ENCODE results near the gene SORBS1. TPM values are rescaled to one million over a fixed set of nuclear protein-coding genes. Genes with fewer than 3 reads are reported as not detected.

Gene SORBS1
- total RNA-seq, 1 experiment from 2014 or later, result 39.9 TPM

GRCh38 chr10:95442341-95442740 lies 118.8 kb downstream of the SORBS1 start (continued):
- no peak for TF ChIP-seq E2F4 (CRISPR knock-in tag; IDR thresholded peaks at IDR 0.05; ENCODE audit: borderline replicate concordance, low read depth)

GRCh38 chr10:95441547-95441923 lies 119.6 kb downstream of the SORBS1 start:
- no peak overlapping the region for H3K4me3 Mint-ChIP-seq
- no peak for DNase-seq (ENCODE audit: low spot score)
- no peak overlapping the region for H3K27ac Mint-ChIP-seq
- H3K4me1 Mint-ChIP-seq, result peaks cover 8% of the 10 kb centered on the region
- H3K9me3 Mint-ChIP-seq, result no peaks in the 10 kb centered on the region
- POLR2A ChIA-PET, result interaction anchor here (0.6 kb wide), 1 partner anchor 213 kb away, joined by 3 read pairs; no protein-coding TSS in a partner anchor
- H3K36me3 Mint-ChIP-seq, result peaks cover 6% of the 10 kb centered on the region
- ATAC-seq, result no peak
- H3K27me3 Mint-ChIP-seq (ENCODE audit: low read depth), result no peaks in the 10 kb centered on the region
- CTCF ChIA-PET, result interaction anchor here (2.4 kb wide), 1 partner anchor 11 kb away, joined by 12 read pairs; no protein-coding TSS in a partner anchor
- TF ChIP-seq EMX1 (CRISPR knock-in tag; IDR thresholded peaks at IDR 0.05) (no peak), SOX15 (CRISPR knock-in tag; IDR thresholded peaks at IDR 0.05) (no peak), PRDM15 (CRISPR knock-in tag; IDR thresholded peaks at IDR 0.05) (no peak), NR1H2 (CRISPR knock-in tag; IDR thresholded peaks at IDR 0.05) (no peak), E2F5 (CRISPR knock-in tag; IDR thresholded peaks at IDR 0.05) (no peak), ESRRA (CRISPR knock-in tag; IDR thresholded peaks at IDR 0.05; ENCODE audit: borderline replicate concordance) (no peak), MXD4 (CRISPR knock-in tag; IDR thresholded peaks at IDR 0.05; ENCODE audit: borderline replicate concordance) (no peak), ETV6 (CRISPR knock-in tag; IDR thresholded peaks at IDR 0.05) (no peak), TCF7 (CRISPR knock-in tag; IDR thresholded peaks at IDR 0.05; ENCODE audit: low read depth) (no peak), SMAD4 (CRISPR knock-in tag; IDR thresholded peaks at IDR 0.05) (no peak), ATF3 (CRISPR knock-in tag; conservative IDR thresholded peaks at IDR 0.05) (no peak), ZNF671 (CRISPR knock-in tag; IDR thresholded peaks at IDR 0.05) (no peak), ZNF263 (CRISPR knock-in tag; IDR thresholded peaks at IDR 0.05; ENCODE audit: low read depth) (no peak), ARID4B (CRISPR knock-in tag; IDR thresholded peaks at IDR 0.05; ENCODE audit: borderline replicate concordance) (no peak), ZBTB21 (CRISPR knock-in tag; IDR thresholded peaks at IDR 0.05; ENCODE audit: borderline replicate concordance) (no peak)
- TF ChIP-seq, protein P1, sequence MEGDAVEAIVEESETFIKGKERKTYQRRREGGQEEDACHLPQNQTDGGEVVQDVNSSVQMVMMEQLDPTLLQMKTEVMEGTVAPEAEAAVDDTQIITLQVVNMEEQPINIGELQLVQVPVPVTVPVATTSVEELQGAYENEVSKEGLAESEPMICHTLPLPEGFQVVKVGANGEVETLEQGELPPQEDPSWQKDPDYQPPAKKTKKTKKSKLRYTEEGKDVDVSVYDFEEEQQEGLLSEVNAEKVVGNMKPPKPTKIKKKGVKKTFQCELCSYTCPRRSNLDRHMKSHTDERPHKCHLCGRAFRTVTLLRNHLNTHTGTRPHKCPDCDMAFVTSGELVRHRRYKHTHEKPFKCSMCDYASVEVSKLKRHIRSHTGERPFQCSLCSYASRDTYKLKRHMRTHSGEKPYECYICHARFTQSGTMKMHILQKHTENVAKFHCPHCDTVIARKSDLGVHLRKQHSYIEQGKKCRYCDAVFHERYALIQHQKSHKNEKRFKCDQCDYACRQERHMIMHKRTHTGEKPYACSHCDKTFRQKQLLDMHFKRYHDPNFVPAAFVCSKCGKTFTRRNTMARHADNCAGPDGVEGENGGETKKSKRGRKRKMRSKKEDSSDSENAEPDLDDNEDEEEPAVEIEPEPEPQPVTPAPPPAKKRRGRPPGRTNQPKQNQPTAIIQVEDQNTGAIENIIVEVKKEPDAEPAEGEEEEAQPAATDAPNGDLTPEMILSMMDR (IDR thresholded peaks at IDR 0.05), result no peak
- TF ChIP-seq, protein P2, sequence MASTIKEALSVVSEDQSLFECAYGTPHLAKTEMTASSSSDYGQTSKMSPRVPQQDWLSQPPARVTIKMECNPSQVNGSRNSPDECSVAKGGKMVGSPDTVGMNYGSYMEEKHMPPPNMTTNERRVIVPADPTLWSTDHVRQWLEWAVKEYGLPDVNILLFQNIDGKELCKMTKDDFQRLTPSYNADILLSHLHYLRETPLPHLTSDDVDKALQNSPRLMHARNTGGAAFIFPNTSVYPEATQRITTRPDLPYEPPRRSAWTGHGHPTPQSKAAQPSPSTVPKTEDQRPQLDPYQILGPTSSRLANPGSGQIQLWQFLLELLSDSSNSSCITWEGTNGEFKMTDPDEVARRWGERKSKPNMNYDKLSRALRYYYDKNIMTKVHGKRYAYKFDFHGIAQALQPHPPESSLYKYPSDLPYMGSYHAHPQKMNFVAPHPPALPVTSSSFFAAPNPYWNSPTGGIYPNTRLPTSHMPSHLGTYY (CRISPR knock-in tag; IDR thresholded peaks at IDR 0.05), result no peak
- TF ChIP-seq, protein P3, sequence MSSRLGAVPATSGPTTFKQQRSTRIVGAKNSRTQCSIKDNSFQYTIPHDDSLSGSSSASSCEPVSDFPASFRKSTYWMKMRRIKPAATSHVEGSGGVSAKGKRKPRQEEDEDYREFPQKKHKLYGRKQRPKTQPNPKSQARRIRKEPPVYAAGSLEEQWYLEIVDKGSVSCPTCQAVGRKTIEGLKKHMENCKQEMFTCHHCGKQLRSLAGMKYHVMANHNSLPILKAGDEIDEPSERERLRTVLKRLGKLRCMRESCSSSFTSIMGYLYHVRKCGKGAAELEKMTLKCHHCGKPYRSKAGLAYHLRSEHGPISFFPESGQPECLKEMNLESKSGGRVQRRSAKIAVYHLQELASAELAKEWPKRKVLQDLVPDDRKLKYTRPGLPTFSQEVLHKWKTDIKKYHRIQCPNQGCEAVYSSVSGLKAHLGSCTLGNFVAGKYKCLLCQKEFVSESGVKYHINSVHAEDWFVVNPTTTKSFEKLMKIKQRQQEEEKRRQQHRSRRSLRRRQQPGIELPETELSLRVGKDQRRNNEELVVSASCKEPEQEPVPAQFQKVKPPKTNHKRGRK (CRISPR knock-in tag; IDR thresholded peaks at IDR 0.05; ENCODE audit: borderline replicate concordance), result no peak
- TF ChIP-seq, protein P4, sequence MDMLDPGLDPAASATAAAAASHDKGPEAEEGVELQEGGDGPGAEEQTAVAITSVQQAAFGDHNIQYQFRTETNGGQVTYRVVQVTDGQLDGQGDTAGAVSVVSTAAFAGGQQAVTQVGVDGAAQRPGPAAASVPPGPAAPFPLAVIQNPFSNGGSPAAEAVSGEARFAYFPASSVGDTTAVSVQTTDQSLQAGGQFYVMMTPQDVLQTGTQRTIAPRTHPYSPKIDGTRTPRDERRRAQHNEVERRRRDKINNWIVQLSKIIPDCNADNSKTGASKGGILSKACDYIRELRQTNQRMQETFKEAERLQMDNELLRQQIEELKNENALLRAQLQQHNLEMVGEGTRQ (CRISPR knock-in tag; IDR thresholded peaks at IDR 0.05), result no peak

Data from WTC11 (cell line).